HepG2 (cell line): ENCODE results near the gene MTR. TPM values are rescaled to one million over a fixed set of nuclear protein-coding genes. Genes with fewer than 3 reads are reported as not detected.

Source experiments
- ATF4 ChIP-seq, 2 experiments: fragments of 450-650 bp in 1 of 2; sonication (generic) in 1 of 2; formaldehyde crosslinking; IDR thresholded peaks; 2 replicates each; pipeline versions ENCODE4 v1.5.0 to v1.8.0; 2020 to 2022; ENCODE audit warnings: mild to moderate bottlenecking in 1 of 2, missing genetic modification reagents in 1 of 2
- CREM ChIP-seq, 2 experiments: sonication (generic) in 1 of 2; formaldehyde crosslinking in 1 of 2; IDR thresholded peaks; 2 replicates each; pipeline versions ENCODE4 v1.4.0 to v1.6.1; 2016 to 2020; ENCODE audit warnings: antibody characterized with exemption in 1 of 2, mild to moderate bottlenecking in 1 of 2, missing genetic modification reagents in 1 of 2
- DMAP1 ChIP-seq: IDR thresholded peaks from 2 replicates; pipeline ENCODE4 v1.6.1; 2016
- ELF3 ChIP-seq: IDR thresholded peaks from 2 replicates; pipeline ENCODE4 v1.6.1; 2016; ENCODE audit warnings: missing genetic modification reagents, missing compliant biosample characterization
- FOXO1 ChIP-seq: sonication (generic); formaldehyde crosslinking; IDR thresholded peaks from 2 replicates; pipeline ENCODE4 v1.4.0; 2020; ENCODE audit warnings: missing genetic modification reagents
- HNF4A ChIP-seq: sonication (generic); formaldehyde crosslinking; IDR thresholded peaks from 2 replicates; pipeline ENCODE4 v1.4.0; 2020; ENCODE audit warnings: missing genetic modification reagents
- HOXA5 ChIP-seq: sonication (generic); formaldehyde crosslinking; IDR thresholded peaks from 2 replicates; pipeline ENCODE4 v1.4.0; 2020; ENCODE audit warnings: missing genetic modification reagents
- ISL2 ChIP-seq: sonication (generic); formaldehyde crosslinking; IDR thresholded peaks from 2 replicates; pipeline ENCODE4 v1.5.0; 2020; ENCODE audit warnings: missing genetic modification reagents
- MBD4 ChIP-seq: IDR thresholded peaks from 2 replicates; pipeline ENCODE4 v1.6.1; 2012; ENCODE audit warnings: low read length, inconsistent platforms, borderline replicate concordance
- YEATS4 ChIP-seq: sonication (generic); formaldehyde crosslinking; IDR thresholded peaks from 2 replicates; pipeline ENCODE4 v1.4.0; 2020; ENCODE audit warnings: missing genetic modification reagents, borderline replicate concordance
- polyA plus RNA-seq, 8 experiments: library from polyadenylated mRNA; depleted of rRNA in 3 of 8; stranded (reverse) in 7 of 8; unstranded in 1 of 8; fragments of >200 nt; fragmentation: Illumina TruSeq in 4 of 8; extraction: Trizol in 4 of 8; gene quantifications; 2 replicates each; pipeline versions ENCODE4 v1.2.1 to v1.2.3, GENCODE V29; 2011 to 2016; ENCODE audit warnings: low read depth in 4 of 8, missing spikeins in 1 of 8, mixed read lengths in 1 of 8; ENCODE audit not compliant: insufficient read depth in 1 of 8
- total RNA-seq, 5 experiments: library from RNA; depleted of rRNA; stranded (reverse); fragments of >200 nt; fragmentation: Illumina TruSeq; extraction: Trizol; gene quantifications; 2 replicates each; pipeline ENCODE4 v1.2.3, GENCODE V29; 2016; ENCODE audit warnings: low read depth in 1 of 5
- TF ChIP-seq, protein P1 (sequence below), 2 experiments: sonication (generic) in 1 of 2; formaldehyde crosslinking in 1 of 2; IDR thresholded peaks; 2 replicates each; pipeline versions ENCODE4 v1.4.0 to v1.6.1; 2016 to 2020; ENCODE audit warnings: borderline replicate concordance in 1 of 2, low read depth in 1 of 2, mild to moderate bottlenecking in 1 of 2, missing genetic modification reagents in 1 of 2

Gene MTR
- total and polyA plus RNA-seq, 2 of the 13 experiments (the other 11 are each of a cell fraction or from before 2014, with no cell fraction given) = 16.3 to 36.1 TPM

DNA sequence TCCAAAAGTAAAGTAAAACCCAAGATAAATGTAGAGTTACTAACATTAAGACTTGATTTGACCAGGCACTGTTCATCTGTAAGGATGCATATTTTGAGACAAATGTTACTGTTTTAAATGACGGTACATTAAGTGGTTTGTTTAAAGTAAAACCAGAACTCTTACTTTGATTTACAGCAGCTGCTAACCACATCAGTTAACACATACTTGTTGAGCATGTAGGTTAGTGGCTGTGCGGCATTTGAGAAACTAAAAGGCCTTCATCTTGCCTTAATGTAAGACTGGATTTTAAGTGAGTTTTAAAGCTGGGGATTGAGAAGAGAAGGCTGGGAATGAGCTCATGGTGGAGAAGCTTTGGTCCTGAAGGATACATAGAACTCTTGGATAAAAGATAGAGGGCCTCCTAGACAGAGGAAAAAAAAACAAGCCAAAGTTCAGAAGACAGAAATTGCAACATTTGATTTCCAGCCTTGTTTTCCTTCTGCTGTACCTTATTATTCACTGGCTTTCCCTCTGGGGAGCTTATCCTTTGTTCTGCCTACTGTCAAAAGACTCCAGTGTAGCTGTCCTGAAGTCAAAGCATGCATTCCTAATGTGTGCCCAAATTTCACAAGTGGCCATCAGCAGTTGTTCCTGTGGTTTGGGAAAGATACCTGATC lies 66.6 kb downstream of the MTR start (continued):
- TF ChIP-seq YEATS4 (no peak), FOXO1 (CRISPR knock-in tag) (peak; percentile 64; the same call in 1 of the 2 replicates), CREM (IDR thresholded peaks at IDR 0.05) (peak; percentile 58; the same call in 1 of the 2 replicates), CREM (CRISPR knock-in tag; IDR thresholded peaks at IDR 0.05) (no peak), MBD4 (0 out of 2 replicates have a peak, but pooled peaks have one; percentile 49), ELF3 (CRISPR knock-in tag) (peak; percentile 47; the same call in 1 of the 2 replicates), DMAP1 (CRISPR knock-in tag) (0 out of 2 replicates have a peak, but pooled peaks have one; percentile 34), HNF4A (CRISPR knock-in tag) (peak; percentile 87), ISL2 (CRISPR knock-in tag) (peak; percentile 64; the same call in 1 of the 2 replicates), ATF4 (CRISPR knock-in tag; IDR thresholded peaks at IDR 0.05) (no peak), HOXA5 (0 out of 2 replicates have a peak, but pooled peaks have one; percentile 26)
- TF ChIP-seq, protein P1, sequence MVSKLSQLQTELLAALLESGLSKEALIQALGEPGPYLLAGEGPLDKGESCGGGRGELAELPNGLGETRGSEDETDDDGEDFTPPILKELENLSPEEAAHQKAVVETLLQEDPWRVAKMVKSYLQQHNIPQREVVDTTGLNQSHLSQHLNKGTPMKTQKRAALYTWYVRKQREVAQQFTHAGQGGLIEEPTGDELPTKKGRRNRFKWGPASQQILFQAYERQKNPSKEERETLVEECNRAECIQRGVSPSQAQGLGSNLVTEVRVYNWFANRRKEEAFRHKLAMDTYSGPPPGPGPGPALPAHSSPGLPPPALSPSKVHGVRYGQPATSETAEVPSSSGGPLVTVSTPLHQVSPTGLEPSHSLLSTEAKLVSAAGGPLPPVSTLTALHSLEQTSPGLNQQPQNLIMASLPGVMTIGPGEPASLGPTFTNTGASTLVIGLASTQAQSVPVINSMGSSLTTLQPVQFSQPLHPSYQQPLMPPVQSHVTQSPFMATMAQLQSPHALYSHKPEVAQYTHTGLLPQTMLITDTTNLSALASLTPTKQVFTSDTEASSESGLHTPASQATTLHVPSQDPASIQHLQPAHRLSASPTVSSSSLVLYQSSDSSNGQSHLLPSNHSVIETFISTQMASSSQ (IDR thresholded peaks at IDR 0.05; ENCODE audit: low read depth) = peak; percentile 60; the same call in 1 of the 2 replicates
- TF ChIP-seq, protein P1 (CRISPR knock-in tag; IDR thresholded peaks at IDR 0.05; ENCODE audit: borderline replicate concordance) = peak; percentile 79; the same call in 1 of the 2 replicates
